ENCODE data around the gene GNS.

Gene GNS

DNA sequence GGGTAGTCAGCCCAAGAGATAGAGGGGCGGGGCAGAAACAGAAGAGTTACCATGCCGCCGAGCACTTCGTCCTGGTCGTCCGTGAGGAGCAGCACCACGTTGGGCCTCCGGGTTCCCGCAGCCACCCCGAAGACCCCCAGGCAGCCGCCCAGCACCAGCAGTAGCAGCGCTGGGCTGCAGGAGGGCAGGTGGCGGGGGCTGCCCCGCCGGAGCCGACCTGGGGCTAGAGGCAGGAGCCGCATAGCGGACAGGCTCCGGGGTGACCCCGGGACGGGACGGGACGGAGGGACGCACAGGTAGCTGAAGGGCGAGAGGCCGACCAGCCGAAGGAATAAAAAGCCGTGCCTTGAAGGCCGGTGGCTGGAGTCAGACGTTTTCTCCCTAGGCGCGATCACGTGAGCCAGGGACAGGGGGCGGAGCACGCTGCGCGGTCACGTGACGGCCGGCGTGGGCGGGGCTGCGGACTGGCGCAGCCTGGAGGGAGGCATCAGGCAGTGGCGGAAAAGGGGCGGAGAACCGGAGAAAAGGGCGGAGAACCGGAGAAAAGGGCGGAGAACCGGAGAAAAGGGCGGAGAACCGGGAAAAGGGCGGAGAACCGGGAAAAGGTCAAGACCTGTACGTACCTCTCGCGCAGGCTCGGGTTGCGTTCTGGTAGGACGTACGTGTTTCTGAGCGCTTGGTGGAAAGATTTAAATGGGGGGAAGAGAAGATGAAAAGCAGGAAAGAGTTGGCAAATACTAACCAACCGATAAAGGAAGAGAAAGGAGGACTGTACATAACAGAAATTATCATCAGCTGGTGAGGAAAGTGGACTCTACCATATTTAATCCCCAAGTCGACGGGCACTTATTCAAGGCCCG, at the start of gene GNS:
Gene GNS (minus strand): TSS at position 372 of the 860 bp plus-strand sequence. CDS start 130 bp downstream, at position 242.
- DNase-seq: peak; percentile 92

DNA sequence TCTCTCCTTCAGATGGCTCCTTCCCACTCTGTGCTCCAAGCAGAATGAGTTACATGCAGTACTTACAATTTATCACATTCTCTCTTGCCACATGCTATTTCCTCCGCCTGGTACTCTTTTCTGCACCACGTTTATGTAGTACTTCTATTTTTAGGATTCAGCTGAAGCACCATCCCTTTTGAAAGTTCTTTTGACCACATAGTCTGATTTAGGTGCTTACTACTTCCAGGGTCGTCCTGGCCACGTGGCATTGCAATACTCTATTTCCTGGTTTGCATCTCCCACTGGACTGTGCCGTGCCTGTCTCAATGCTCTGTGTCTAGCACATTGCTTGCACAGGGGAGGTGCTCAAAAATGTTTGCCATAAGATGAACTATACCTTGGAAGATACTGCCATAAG, 48.9 kb upstream of the GNS start:
- DNase-seq: no peak

DNA sequence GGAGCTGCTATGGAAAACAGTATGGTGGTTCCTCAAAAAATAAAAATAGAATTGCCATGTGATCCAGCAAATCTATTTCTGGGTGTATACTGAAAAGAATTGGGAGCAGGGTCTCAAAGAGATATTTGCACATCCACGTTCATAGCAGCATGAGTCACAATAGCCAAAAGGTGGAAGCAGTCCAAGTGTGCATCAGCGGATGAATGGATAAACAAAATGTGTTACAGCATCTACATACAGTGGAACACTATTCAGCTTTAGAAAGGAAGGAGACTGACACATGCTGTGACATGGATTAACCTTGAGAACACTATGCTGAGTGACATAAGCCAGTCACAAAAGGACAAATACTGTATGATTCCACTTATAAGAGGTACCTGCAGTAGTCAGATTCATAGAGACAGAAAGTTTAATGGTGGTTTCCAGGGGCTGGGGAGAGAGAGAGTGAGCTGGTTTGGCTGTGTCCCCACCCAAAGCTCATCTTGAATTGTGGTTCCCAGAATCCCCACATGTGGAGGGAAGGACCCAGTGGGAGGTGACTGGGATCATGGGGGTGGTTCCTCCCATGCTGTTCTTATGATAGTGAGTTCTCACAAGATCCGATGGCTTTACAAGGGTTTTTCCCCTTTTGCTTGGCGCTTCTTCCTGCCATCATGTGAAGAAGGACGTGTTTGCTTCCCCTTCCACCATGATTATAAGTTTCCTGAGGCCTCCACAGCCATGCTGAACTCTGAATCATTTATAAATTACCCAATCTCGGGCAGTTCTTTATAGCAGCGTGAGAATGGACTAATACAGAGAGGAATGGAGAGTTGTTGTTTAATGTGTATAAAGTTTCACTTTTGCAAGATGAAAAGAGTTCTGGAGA, 47.6 kb upstream of the GNS start:
- no peak for DNase-seq

DNA sequence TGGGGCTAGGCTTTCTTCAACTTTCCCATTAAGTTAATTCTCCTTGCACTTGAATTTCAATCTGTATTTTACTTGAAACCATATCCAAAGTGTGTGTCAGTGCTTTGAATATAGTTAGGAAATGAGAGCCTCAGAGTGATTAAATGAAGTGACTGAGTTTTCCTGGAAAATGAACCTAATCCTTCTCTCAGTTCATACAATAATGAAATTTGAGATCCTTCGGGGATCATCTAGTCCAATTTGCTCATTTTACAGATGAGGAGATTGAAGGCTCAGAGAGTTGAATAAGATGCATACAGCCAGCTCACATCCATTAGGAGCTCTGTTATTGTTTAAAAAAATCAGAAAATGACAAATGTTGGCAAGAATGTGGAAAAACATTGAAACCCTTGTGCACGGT, 47.0 kb upstream of the GNS start:
- no peak for DNase-seq

DNA sequence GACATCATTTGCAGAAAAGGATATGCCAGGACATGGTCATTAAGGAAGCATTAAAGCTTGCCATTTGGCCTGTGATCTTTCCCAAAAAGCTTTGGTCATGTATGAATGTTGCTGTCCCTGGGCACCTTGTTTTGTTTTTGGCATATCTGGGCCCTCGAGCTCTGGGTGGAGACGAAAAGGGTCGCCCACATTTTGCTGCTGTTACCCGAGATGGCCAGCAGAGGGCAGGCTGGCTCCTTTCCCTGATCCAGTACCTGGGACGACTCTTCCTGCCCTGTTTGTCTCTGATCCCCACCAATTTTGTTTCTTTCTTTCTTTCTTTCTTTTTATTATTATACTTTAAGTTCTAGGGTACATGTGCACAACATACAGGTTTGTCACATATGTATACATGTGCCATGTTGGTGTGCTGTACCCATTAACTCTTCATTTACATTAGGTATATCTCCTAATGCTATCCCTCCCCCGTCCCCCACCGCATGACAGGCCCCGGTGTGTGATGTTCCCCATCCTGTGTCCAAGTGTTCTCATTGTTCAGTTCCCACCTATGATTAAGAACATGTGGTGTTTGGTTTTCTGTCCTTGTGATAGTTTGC, 43.1 kb upstream of the GNS start:
- DNase-seq: peak; percentile 55

DNA sequence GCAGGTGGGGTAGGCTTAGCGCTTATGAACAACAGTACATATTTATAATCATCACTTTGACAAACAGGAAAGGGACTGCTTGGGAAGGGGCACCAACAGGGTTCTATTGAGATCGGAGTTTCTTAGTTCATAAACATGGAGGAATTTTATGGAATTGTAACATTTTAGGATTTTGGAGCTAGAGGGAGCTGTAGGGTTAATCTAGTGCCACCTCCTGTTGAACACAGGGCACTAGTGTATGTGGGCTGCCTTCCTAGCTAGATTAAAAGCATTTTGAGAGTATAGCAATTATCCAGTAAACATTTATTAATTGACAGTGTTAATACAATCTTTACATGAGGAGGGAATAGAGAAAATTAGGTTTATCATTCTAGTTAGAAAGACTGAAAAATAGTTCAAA, 42.2 kb upstream of the GNS start:
- DNase-seq: no peak

DNA sequence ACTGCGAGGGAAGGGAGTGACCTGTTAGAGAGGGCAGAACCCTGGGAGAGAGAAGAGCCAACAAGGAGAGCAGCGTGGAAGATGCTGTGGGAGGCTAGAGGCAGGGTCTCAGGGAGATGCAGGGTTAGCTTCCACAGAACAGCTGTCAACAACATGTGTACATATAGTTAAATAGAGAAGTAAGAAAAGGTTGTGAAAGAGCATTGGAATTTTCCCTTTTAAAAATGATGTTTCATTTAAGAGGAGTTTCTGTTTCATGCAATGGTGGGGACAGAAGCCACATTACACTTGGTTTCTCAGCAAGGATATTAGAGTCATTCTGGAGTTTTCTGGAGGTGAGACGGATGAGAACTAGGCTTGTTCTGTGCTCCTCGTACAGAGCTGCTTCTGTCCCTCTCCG, 41.4 kb upstream of the GNS start:
- DNase-seq: no peak

DNA sequence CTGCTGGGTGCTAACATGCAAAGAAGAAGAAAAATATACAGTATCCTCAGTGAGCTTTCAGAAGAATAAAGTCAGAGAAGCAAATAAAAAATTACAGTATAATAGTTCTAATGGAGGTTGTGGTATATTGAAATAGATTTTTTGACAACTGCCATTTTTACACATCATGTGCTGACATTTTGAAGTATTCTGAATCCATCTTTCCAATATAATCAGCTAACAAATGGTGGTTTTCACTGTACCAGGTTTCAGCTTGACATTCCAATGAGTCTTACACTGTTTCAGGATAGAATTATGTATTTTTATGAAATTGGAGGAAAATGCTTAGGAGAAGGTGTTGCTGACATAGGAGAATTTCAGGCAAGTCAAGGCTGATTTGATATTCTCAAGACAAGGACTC, 39.0 kb upstream of the GNS start:
- no peak for DNase-seq

DNA sequence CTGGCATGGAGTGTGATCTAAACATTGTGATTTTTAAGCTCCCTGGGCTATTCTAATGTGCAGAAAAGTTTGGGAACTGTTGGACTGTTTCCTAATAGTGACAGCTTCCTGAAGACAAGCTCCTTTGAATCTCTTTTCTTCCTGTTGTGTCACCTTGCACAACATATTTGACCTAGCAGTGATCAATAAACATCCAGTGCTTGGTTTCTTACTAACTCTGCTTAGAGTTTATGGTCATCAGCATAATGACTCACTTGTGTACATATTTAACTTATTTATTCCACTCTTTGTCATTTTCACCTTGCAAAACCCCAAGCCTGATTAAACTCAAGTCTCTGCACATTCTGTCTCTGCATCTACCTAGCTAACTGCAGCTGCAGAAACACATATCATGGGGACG, 38.0 kb upstream of the GNS start:
- no peak for DNase-seq

DNA sequence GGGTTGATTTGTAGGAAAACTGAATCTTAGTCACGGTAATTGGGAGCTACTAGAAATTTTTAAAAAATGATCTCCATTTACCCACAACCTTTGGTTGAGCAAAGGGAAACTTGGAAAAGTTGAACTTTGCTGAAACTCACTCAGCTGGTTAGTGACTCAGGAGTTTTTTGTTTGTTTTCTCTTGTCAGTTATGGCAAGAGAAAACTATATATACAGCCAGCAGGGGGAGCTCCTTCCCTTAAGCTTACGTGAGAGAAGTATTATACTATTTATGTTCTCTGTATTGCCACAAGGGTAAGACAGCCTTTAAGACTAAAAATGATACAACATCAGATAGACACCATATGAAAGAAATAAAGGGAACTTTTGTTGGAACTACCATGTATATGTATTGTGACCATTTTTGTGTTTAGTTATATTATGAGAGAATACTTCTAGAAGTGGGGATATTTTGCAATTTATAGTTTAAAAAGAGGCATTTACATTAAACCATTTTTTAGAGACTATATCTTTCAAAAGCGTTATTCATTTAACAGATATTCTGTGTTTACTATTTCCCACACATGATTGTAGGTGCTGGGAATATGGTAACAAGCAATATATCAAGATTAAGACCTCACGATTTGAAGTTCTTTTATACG, 37.1 kb upstream of the GNS start:
- peak; percentile 73 for DNase-seq

DNA sequence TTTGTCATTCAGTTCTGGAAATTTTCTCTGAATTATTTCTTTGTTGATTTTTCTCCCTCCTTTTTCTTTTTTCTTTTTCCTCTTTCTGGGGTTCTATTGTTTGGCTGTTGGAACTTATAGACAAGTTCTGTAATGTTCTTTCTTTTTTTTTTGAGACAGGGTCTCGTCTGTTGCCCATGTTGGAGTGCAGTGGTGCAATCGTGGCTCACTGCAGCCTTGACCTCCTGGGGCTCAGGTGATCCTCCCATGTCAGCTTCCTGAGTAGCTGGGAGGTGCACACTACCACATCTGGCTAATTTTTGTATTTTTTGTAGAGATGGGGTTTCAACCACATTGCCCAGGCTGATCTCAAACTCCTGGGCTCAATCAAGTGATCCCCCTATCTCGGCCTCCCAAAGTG, 35.1 kb upstream of the GNS start:
- DNase-seq: no peak

DNA sequence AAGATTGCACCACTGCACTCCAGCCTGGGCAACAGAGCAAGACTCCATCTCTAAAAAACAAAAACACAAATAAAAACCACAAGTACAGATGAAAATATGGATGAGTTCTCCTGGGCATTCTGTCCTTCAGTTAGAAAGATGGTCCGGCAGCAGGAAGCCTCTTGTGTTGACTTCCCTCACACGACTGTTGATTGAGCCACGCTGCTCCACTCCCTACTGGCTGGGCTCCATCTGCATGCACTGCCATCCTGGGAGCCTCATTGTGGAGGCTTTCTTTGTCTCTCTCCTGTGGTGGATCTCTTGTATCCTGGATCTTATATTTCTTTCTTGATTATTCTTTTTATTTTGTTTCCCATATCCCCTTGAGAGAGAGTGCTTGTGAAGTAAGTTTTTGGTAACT, 34.4 kb upstream of the GNS start:
- no peak for DNase-seq

DNA sequence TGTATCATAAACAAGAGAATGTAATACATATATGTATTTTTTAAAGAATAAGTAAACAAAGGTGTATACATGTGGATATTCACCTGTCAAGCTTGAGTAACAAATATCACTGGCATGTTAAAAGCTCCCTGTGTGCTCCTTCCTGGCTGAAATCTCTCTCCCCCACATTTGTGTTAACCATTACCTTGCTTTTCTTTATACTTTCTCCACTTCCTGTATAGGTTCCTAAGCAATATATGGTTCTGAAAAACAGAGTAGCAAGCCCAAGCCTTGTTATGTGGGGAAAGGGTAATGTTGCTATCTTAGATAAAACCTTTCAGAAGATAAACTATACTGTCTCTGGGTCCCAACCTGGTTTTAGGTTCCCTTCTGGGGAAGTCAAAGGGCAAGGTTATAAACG, 32.9 kb upstream of the GNS start:
- DNase-seq: no peak

DNA sequence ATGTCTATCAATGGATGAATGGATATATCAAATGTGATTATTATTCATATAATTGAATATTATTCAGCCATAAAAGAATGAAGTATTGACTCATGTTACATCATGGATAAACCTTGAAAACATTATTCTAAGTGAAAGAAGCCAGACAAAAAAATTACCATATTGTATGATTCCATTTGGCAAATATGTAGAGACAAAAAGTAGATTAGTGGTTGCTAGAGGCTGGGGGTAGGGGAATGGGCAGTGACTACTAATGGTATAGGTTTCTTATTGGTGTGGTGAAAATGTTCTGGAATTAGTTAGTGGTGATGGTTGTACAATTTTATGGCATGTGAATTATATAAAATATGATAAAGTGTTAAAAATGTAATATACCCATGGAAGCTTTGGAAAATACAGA, 31.8 kb upstream of the GNS start:
- DNase-seq: no peak

DNA sequence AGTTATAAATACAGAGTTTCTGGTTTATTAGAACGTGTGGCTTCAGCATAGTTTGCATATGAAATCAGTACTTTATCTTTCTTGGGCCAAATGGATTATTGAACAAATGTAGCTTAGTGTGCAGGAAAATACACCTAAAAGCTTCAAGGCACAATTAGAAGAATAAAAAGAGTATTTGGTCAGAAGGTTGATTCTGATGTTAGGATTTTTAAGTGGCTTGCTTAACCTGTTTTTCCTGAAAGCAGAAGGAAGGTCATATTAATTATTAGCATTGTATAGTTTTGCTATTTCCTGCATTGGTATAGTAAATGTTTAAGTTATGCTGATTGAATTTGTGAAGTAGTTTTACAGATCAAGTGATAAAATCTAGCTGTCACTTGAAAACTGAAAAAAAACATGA, 31.0 kb upstream of the GNS start:
- DNase-seq: no peak

DNA sequence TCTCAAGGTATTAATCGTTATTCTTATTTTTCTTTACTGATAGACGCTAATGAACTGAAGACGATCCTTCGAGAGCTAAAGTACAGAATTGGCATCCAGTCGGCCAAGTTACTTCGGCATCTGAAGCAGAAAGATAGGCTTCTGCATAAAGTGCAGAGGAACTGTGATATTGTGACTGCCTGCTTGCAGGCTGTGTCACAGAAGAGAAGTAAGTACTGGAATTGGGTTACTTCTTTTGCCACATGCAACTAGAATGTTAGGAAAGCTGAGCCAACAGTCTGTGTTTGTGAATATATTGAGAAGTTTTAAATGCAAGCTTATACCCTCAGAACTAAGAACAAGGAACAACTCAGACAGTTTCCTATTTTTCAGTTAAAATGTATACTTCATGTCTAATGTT, 26.6 kb upstream of the GNS start:
- no peak for DNase-seq

DNA sequence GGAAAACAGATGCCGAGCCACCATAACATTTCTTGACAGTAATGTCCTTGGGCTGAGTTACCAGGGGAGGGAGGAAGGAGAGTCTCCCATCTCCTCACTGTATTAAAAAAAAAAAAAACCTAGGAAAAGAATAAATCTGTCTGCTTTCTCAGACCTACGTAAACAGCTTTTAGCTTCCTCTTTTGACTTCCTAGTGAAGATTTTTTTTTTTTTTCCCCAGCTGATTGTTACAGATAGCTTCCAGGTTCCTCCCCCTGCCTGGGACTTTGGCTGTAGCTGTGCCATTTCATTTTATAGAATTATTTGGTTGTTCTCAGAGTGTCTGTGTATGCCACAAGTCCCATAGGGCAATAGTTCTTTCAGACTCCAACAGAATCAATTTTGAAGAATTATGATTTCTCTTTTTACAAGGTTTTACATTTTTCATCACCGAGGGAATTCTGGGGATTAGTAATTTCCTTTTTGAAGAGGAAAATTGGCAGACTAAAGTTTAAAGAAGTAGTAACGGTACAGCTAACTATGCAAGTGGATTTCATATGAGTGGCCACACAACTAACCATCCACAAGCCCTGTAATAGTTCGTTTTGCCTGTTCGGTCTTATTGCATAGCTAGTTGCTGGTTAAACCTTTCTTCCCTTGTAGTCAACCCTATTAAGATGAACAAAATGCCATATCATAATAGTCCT, 23.1 kb upstream of the GNS start:
- no peak for DNase-seq

DNA sequence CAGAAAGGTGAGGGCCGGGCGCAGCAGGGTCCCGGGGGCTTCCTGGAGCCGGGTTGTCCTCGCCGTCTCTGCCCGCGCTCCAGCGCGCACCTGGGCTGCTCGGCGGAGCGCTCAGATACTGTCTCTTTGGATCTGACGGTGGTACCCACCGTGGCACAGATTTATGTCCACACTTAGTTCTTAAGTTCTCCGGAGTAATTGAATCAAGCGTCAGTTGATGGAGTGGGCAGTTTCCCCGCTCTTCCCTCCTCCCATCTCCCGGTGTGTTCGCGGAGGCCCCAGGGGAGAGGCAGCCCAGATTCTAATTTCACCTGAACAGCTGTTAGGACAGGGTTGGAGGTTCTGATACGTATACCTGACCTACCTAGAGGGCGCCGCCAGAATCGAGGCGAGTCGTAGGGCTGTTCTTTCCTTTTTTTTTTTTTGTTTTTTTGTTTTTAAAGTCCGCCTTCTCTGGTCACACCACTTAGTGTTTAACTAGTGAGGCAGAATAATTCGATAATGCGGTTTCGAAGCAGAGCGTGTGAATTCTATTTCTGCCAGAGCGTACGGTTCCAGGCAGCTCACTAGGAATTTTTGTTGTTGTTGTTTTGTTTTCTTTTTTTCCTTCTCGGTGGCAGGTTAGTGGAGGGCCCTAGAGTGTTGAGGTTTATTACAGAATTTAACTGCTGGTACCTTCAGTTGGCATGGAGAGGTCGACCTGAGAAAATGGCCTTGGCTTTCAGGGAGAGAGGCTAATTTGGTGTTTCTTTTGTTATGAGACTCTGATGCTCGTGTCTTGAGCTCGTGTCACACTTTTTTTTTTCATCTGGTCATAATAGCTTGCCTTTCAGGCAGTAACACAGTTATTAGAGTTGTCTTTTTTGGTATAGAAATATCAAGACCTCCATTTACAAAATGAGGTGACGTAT, 22.3 kb upstream of the GNS start:
- DNase-seq: peak; percentile 17

DNA sequence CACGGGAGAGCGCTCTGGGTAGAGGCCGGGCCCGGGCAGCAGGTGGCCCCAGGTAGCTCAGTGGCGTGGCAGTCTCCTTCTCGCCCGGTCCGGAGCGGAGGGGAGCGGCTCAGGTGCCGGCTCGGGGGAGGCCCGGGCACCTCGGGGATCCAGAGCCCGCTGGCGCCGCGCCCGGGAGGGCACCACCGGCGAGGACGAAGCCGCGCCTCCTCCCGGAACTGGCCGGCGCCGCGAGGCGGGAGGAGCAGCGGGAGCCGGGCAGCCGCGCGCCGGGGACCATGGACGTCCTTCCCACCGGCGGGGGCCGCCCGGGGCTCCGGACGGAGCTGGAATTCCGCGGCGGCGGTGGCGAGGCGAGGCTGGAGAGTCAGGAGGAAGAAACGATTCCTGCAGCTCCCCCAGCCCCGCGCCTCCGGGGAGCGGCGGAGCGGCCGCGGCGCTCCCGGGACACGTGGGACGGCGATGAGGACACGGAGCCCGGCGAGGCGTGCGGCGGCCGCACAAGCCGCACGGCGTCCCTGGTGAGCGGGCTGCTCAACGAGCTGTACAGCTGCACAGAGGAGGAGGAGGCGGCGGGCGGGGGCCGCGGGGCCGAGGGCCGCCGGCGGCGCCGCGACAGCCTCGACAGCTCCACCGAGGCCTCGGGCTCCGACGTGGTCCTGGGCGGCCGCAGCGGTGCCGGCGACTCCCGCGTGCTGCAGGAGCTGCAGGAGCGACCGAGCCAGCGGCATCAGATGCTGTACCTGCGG, 21.5 kb upstream of the GNS start:
- DNase-seq: peak; percentile 12

DNA sequence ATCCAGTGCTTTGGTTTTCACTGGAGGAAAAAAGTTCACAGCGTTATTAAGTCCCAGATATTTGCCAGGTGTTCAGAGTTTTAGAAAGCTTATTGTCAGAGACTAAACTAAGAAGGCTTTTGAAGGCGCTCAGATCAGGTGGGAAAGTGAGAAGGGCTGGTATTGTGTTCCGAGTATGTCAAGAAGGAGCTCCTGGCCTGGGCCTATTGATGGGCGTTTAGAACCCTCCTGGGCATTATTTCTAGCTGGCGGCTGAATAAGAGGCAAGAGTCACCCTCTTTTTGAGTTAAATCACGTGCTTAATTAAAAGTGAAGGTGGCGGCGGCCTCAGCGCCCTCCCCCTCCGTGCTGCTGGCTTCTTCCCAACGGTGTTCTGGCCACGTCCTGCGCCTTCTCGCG, 20.9 kb upstream of the GNS start:
- DNase-seq: no peak
